Tibial artery (tissue), 4 donors: ENCODE measurements around the gene ARHGAP45.

Source experiments
- DNase-seq, 2 donors: peaks; one replicate each; pipeline ENCODE4 v3.0.0-alpha.2; 2019
- H3K27ac ChIP-seq, 2 donors: fragments of 200-600 bp; sonication (generic) in 1 of 2; 1 replicate in 1 of 2; 2 replicates in 1 of 2; pipeline ENCODE4 v1.5.1; 2018 to 2019; ENCODE audit warnings: mild to moderate bottlenecking in 1 of 2
- H3K27me3 ChIP-seq, 2 donors: fragments of 200-600 bp; sonication (generic) in 1 of 2; one replicate each; pipeline versions ENCODE4 v1.5.1 to v1.6.0; 2016 to 2019
- H3K36me3 ChIP-seq, 3 donors: fragments of 200-600 bp; sonication (generic) in 2 of 3; one replicate each; pipeline ENCODE4 v1.5.1; 2016 to 2019; ENCODE audit warnings: mild to moderate bottlenecking in 2 of 3
- H3K4me1 ChIP-seq, 4 donors: fragments of 200-600 bp; sonication (generic) in 2 of 4; 1 replicate in 3 of 4; 2 replicates in 1 of 4; pipeline ENCODE4 v1.5.1; 2016 to 2019
- H3K4me3 ChIP-seq, 2 donors: fragments of 200-600 bp; sonication (generic) in 1 of 2; 1 replicate in 1 of 2; 2 replicates in 1 of 2; pipeline ENCODE4 v1.5.1; 2018 to 2019; ENCODE audit warnings: mild to moderate bottlenecking in 2 of 2
- H3K9me3 ChIP-seq, 3 donors: fragments of 200-600 bp; sonication (generic) in 1 of 3; one replicate each; pipeline ENCODE4 v1.5.1; 2016 to 2019
- CTCF ChIP-seq, 2 experiments: fragments of 200-600 bp in 1 of 2; fragments of 450-650 bp in 1 of 2; IDR thresholded peaks; one replicate each; pipeline ENCODE4 v1.5.1; 2017 to 2019; ENCODE audit warnings: antibody characterized with exemption in 2 of 2, mild to moderate bottlenecking in 1 of 2, moderate library complexity in 1 of 2
- intact Hi-C: fragments of 100-400 bp; cut with DNase I; formaldehyde crosslinking; loops from one replicate; pipeline ENCODE4 v1.15.0; 2023; ENCODE audit warnings: low total_unique reads

The ARHGAP45 gene

GRCh38 chr19:1062387-1063029, 4.5 kb upstream of the ARHGAP45 start:
- intact Hi-C loops: no loop called here
- Histone ChIP-seq H3K9me3 (peaks cover 4 to 24% (median 22%) of the 10 kb centered on the region in 3 donors), H3K4me3 (no peak overlapping the region), H3K36me3 (peaks cover 4 to 9% (median 6%) of the 10 kb centered on the region in 3 donors), H3K4me1 (peaks cover 0 to 34% (median 29%) of the 10 kb centered on the region in 4 donors), H3K27ac (no peak overlapping the region), H3K27me3 (peaks cover 0 to 23% of the 10 kb centered on the region in 2 donors)
- no peak for TF ChIP-seq CTCF (IDR thresholded peaks at IDR 0.05)
- no peak for DNase-seq

GRCh38 chr19:1063030-1063908, 3.7 kb upstream of the ARHGAP45 start:
- Histone ChIP-seq H3K27ac (no peak overlapping the region), H3K27me3 (peaks cover 0 to 31% of the 10 kb centered on the region in 2 donors), H3K9me3 (peaks cover 0 to 17% (median 14%) of the 10 kb centered on the region in 3 donors), H3K4me1 (peaks cover 0 to 35% (median 30%) of the 10 kb centered on the region in 4 donors), H3K4me3 (no peak overlapping the region), H3K36me3 (peaks cover 0 to 9% (median 4%) of the 10 kb centered on the region in 3 donors)
- intact Hi-C loops: no loop called here
- no peak for DNase-seq
- TF ChIP-seq CTCF (IDR thresholded peaks at IDR 0.05): no peak

GRCh38 chr19:1063909-1064660, 2.9 kb upstream of the ARHGAP45 start:
- no peak for TF ChIP-seq CTCF (IDR thresholded peaks at IDR 0.05)
- no peak for DNase-seq
- Histone ChIP-seq H3K27me3 (peaks cover 0 to 39% of the 10 kb centered on the region in 2 donors), H3K4me1 (peaks cover 3 to 42% (median 32%) of the 10 kb centered on the region in 4 donors), H3K36me3 (peaks cover 0 to 4% (median 0%) of the 10 kb centered on the region in 3 donors), H3K4me3 (no peak overlapping the region), H3K27ac (no peak overlapping the region), H3K9me3 (peaks cover 0 to 9% (median 6%) of the 10 kb centered on the region in 3 donors)
- intact Hi-C loops: no loop called here

- no peak overlapping the region for H3K27ac ChIP-seq
- H3K4me3 ChIP-seq: no peak overlapping the region
- peaks cover 0 to under 1% (median 0%) of the 10 kb centered on the region in 3 donors for H3K9me3 ChIP-seq
- peak; percentile 84 to 91 for TF ChIP-seq CTCF (IDR thresholded peaks at IDR 0.05)
- intact Hi-C loops: no loop called here
- peaks cover 0 to 47% of the 10 kb centered on the region in 2 donors for H3K27me3 ChIP-seq
- H3K36me3 ChIP-seq: no peaks in the 10 kb centered on the region
- peaks cover 3 to 46% (median 34%) of the 10 kb centered on the region in 4 donors for H3K4me1 ChIP-seq
- DNase-seq: peak; percentile 59 to 80
These were observed 2.0 kb upstream of the ARHGAP45 start for GRCh38 chr19:1064661-1065605.
